HG02571 (cell line): Measurements from ENCODE around the gene GABRQ.
"Not testable (repeated sequence)": the region's sequence is repeated elsewhere in the genome, so short reads cannot be mapped to it uniquely, and the experiment has no call there.

Experiments
- ATAC-seq: cut with Tn5 transposase; IDR thresholded peaks from one replicate; pipeline ENCODE4 v1.9.1; 2021; ENCODE audit warnings: mild to moderate bottlenecking, moderate library complexity; ENCODE audit not compliant: unreplicated experiment

GABRQ gene

DNA sequence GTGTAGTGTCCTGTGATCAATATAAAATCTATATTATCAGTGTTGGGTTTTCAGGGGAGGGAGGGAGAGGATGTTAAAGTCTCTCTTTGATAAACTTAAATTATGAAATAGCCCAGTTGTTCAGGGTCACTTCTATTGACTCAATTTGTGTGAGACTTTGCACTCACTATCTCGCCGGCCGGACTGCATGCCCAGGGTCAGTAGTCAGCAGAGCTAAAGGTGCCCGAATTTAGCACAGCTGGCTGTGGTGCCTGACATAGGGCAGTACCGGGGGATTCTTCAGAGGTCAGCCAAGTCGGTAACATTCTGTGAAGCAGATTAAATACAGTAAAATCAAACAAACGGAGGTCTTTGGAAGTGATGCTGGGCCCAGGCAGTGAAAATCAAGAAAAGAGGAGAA lies 19.2 kb downstream of the GABRQ start:
- ATAC-seq = no peak

DNA sequence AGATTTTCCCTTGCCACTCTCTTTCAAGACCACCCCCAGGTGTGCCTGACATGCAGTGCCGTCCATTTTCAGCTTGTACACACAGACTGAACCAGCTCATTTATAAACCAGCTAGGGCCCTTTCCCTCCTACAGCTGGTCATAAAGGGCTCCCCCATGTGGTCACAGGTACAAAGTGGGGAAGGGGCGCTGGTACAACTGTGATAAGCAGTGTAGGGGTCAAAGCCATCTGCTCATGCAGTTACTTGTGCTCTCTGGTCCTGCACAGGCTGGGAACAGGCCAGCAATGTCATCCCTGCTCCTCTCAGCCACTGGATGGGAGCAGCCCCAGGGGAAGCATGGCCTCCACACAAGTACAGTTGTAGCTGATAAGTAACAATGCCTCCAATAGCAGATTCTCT lies 20.6 kb downstream of the GABRQ start:
- no peak for ATAC-seq

DNA sequence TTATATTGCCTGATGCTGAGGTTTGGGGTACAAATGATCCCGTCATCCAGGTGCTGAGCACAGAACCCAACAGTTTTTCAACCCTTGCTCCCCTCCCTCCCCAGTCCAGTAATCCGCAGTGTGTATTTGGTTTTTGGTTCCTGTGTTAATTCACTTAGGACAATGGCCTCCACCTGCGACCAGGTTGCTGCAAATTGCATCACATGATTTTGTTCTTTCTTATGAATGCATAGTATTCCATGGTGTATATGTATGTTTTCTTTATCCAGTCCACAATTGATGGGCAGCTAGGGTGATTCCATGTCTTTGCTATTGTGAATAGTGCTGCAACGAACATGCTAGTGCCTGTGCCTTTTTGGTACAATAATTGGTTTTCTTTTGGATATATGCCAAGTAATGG lies 25.4 kb downstream of the GABRQ start:
- ATAC-seq = no peak

DNA sequence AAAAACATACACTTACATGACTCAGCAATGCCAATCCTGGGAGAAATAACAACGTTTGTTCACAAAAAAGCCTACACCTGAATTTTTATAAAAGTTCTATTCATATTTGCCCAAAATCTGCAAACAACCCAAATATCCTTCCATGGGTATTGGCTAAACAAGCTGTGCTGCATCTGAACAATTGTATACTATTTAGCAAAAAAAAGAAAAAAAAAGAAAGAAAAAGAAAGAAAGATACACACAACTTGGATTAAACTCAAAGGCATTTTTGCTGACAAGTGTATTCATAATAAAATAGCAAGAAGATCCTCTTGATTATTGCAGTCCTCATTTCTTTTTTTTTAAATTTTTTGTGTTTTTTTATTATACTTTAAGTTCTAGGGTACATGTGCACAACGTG lies 36.4 kb downstream of the GABRQ start:
- ATAC-seq = no peak

DNA sequence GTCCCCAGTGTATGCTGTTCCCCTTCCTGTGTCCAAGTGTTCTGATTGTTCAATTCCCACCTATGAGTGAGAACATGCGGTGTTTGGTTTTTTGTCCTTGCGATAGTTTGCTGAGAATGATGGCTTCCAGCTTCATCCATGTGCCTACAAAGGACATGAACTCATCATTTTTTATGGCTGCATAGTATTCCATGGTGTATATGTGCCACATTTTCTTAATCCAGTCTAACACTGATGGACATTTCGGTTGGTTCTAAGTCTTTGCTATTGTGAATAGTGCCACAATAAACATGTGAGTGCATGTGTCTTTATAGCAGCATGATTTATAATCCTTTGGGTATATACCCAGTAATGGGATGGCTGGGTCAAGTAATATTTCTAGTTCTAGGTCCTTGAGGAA lies 37.0 kb downstream of the GABRQ start:
- ATAC-seq = not testable (repeated sequence)

DNA sequence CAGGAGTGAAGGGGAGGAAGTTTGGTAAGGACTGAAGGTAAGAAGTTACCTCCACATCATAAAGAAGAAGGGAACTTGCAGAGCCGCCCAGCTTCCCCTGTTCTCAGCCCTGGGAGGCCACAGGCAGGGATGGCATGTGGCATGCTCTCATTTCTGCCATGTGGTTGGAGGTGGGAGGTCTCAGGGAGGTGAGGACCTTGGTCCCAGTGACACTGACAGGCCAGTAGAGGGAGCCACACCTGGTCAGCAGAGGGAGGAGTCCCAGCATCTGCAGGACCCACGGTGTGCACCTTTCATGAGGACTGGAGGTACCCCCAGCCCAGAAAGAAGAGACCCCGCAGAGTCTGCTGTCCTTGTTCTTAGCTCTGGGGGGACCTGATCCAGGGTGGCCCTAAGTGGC lies 43.3 kb downstream of the GABRQ start:
- ATAC-seq = peak; percentile 76

DNA sequence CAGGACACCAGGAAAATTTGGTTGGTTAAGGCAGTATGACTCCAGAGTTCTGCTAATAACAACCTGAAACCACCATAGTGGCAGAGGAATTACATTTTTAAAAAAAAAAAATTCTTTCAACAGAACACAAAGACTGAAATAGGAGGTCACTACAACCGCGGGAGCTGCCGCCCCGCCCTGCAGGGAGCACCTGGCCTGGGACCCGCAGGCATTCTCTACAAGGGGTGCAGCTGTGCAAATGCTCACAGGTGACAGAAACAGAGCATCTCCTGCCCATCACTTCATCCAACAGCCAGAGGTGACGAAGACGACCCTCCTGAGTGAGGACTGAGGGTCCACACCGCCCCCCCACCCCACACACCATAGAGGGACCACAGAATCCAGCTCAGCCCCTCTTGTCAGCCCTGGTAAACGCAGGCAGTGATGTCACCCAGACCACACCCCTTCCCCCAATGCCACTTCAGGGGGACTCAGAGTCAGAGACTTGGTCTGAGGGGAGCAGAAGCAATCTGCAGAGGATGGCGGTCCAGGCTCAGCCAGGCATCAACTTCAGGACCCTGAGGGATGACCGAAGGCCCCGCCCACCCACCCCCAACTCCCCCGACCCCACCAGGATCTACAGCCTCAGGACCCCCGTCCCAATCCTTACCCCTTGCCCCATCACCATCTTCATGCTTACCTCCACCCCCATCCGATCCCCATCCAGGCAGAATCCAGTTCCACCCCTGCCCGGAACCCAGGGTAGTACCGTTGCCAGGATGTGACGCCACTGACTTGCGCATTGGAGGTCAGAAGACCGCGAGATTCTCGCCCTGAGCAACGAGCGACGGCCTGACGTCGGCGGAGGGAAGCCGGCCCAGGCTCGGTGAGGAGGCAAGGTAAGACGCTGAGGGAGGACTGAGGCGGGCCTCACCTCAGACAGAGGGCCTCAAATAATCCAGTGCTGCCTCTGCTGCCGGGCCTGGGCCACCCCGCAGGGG lies 60.5 kb downstream of the GABRQ start, which contains the start of gene MAGEA3:
Gene MAGEA3, plus strand, starts transcription at position 843 of the 980 bp plus-strand sequence. CDS start 2,039 bp downstream, outside the sequence.
- not testable (repeated sequence) for ATAC-seq

DNA sequence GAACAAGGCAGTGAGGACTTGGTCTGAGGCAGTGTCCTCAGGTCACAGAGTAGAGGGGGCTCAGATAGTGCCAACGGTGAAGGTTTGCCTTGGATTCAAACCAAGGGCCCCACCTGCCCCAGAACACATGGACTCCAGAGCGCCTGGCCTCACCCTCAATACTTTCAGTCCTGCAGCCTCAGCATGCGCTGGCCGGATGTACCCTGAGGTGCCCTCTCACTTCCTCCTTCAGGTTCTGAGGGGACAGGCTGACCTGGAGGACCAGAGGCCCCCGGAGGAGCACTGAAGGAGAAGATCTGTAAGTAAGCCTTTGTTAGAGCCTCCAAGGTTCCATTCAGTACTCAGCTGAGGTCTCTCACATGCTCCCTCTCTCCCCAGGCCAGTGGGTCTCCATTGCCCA lies 62.7 kb downstream of the GABRQ start:
- not testable (repeated sequence) for ATAC-seq

DNA sequence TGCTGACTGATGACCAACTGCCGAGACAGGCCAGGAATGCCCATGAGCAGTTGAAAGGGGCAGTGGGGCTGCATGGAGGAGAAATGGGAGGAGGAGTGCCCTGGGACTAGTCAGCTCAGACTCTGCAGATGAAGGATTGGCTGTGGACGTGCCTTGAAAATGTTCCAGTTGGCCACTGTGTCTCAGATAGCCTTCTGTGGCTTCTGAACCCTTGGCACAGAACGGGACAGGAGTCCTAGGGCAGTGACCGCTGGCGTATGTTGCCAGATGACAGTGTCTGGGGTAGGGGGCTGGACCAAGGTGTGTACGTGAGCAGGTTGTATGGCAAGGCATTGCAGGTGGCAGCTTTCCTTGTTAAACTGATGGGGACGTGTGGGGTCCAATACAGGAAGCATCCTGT lies 68.8 kb downstream of the GABRQ start:
- ATAC-seq = not testable (repeated sequence)
